Measurements from ENCODE around the gene KLHL22.

The KLHL22 gene

GRCh38 chr22:20425566-20426258, 69.9 kb downstream of the KLHL22 start:
- ATAC-seq, result no peak

GRCh38 chr22:20424932-20425565, 70.5 kb downstream of the KLHL22 start:
- no peak for TF ChIP-seq CSDC2 (CRISPR knock-in tag; IDR thresholded peaks at IDR 0.05)
- ATAC-seq, result no peak

More at GRCh38 chr22:20425566-20426258, 69.9 kb downstream of the KLHL22 start:
- no peak for TF ChIP-seq POU6F1 (CRISPR knock-in tag; IDR thresholded peaks at IDR 0.05; ENCODE audit: borderline replicate concordance, low read depth)
- no peak for TF ChIP-seq PATZ1 (CRISPR knock-in tag; IDR thresholded peaks at IDR 0.05; ENCODE audit: borderline replicate concordance)
- no peak for TF ChIP-seq RARB (CRISPR knock-in tag; IDR thresholded peaks at IDR 0.05)
- TF ChIP-seq ZNF70 (CRISPR knock-in tag; IDR thresholded peaks at IDR 0.05), result no peak
- no peak for TF ChIP-seq OSR1 (CRISPR knock-in tag; IDR thresholded peaks at IDR 0.05)
- no peak for TF ChIP-seq ESRRG (CRISPR knock-in tag; IDR thresholded peaks at IDR 0.05)
- TF ChIP-seq ZNF565 (CRISPR knock-in tag; conservative IDR thresholded peaks at IDR 0.05; ENCODE audit: low read depth), result no peak
- TF ChIP-seq BACH2 (CRISPR knock-in tag; IDR thresholded peaks at IDR 0.05; ENCODE audit: borderline replicate concordance), result no peak
- no peak for TF ChIP-seq ZFP3 (CRISPR knock-in tag; IDR thresholded peaks at IDR 0.05)
- TF ChIP-seq ARNTL (CRISPR knock-in tag; IDR thresholded peaks at IDR 0.05; ENCODE audit: borderline replicate concordance, low read depth), result no peak
- no peak for TF ChIP-seq CSRNP3 (CRISPR knock-in tag; IDR thresholded peaks at IDR 0.05)
- no peak for TF ChIP-seq TOX (CRISPR knock-in tag; IDR thresholded peaks at IDR 0.05; ENCODE audit: borderline replicate concordance)
- TF ChIP-seq ZFP30 (CRISPR knock-in tag; IDR thresholded peaks at IDR 0.05), result no peak
- no peak for TF ChIP-seq TCF4 (CRISPR knock-in tag; IDR thresholded peaks at IDR 0.05; ENCODE audit: borderline replicate concordance)

- no peak for TF ChIP-seq CREB5 (CRISPR knock-in tag; IDR thresholded peaks at IDR 0.05; ENCODE audit: low read depth)
- TF ChIP-seq ZNF565 (CRISPR knock-in tag; conservative IDR thresholded peaks at IDR 0.05; ENCODE audit: low read depth), result no peak
- no peak for TF ChIP-seq ZFP30 (CRISPR knock-in tag; IDR thresholded peaks at IDR 0.05)
- no peak for TF ChIP-seq ZFP3 (CRISPR knock-in tag; IDR thresholded peaks at IDR 0.05)
- TF ChIP-seq GLIS3 (CRISPR knock-in tag; IDR thresholded peaks at IDR 0.05), result no peak
- no peak for TF ChIP-seq ESRRG (CRISPR knock-in tag; IDR thresholded peaks at IDR 0.05)
- no peak for TF ChIP-seq TOX (CRISPR knock-in tag; IDR thresholded peaks at IDR 0.05; ENCODE audit: borderline replicate concordance)
- ATAC-seq, result no peak
Observed at GRCh38 chr22:20424568-20424931, 71.0 kb downstream of the KLHL22 start.

GRCh38 chr22:20423906-20424551, 71.6 kb downstream of the KLHL22 start:
- no peak; the same call in 2 of the 3 replicates for ATAC-seq
- TF ChIP-seq ZNF565 (CRISPR knock-in tag; conservative IDR thresholded peaks at IDR 0.05; ENCODE audit: low read depth), result no peak
- TF ChIP-seq PPARA (CRISPR knock-in tag; IDR thresholded peaks at IDR 0.05; ENCODE audit: borderline replicate concordance), result no peak
- no peak for TF ChIP-seq TSHZ2 (CRISPR knock-in tag; IDR thresholded peaks at IDR 0.05)
- TF ChIP-seq TOX (CRISPR knock-in tag; IDR thresholded peaks at IDR 0.05; ENCODE audit: borderline replicate concordance), result no peak
- no peak for TF ChIP-seq PATZ1 (CRISPR knock-in tag; IDR thresholded peaks at IDR 0.05; ENCODE audit: borderline replicate concordance)
- TF ChIP-seq POU6F1 (CRISPR knock-in tag; IDR thresholded peaks at IDR 0.05; ENCODE audit: borderline replicate concordance, low read depth), result no peak
- no peak for TF ChIP-seq ARNTL (CRISPR knock-in tag; IDR thresholded peaks at IDR 0.05; ENCODE audit: borderline replicate concordance, low read depth)
- no peak for TF ChIP-seq ESRRG (CRISPR knock-in tag; IDR thresholded peaks at IDR 0.05)
- no peak for TF ChIP-seq ZNF70 (CRISPR knock-in tag; IDR thresholded peaks at IDR 0.05)
- TF ChIP-seq ZC3H10 (CRISPR knock-in tag; IDR thresholded peaks at IDR 0.05), result no peak
